Esophagus squamous epithelium (tissue), 4 donors: ENCODE results near the gene CASTOR1.

Experiments used
- POLR2A ChIP-seq, 4 donors: fragments of 450-650 bp; IDR thresholded peaks; one replicate each; pipeline ENCODE4 v1.6.1; 2017; ENCODE audit warnings: antibody characterized with exemption in 4 of 4, mild to moderate bottlenecking in 4 of 4, moderate library complexity in 3 of 4
- TF ChIP-seq, protein P1 (sequence below), 6 experiments: fragments of 450-650 bp in 4 of 6; fragments of 200-600 bp in 2 of 6; sonication (generic) in 2 of 6; IDR thresholded peaks; one replicate each; pipeline ENCODE4 v1.5.1; 2016 to 2019; ENCODE audit warnings: antibody characterized with exemption in 6 of 6, mild to moderate bottlenecking in 4 of 6, moderate library complexity in 4 of 6

DNA sequence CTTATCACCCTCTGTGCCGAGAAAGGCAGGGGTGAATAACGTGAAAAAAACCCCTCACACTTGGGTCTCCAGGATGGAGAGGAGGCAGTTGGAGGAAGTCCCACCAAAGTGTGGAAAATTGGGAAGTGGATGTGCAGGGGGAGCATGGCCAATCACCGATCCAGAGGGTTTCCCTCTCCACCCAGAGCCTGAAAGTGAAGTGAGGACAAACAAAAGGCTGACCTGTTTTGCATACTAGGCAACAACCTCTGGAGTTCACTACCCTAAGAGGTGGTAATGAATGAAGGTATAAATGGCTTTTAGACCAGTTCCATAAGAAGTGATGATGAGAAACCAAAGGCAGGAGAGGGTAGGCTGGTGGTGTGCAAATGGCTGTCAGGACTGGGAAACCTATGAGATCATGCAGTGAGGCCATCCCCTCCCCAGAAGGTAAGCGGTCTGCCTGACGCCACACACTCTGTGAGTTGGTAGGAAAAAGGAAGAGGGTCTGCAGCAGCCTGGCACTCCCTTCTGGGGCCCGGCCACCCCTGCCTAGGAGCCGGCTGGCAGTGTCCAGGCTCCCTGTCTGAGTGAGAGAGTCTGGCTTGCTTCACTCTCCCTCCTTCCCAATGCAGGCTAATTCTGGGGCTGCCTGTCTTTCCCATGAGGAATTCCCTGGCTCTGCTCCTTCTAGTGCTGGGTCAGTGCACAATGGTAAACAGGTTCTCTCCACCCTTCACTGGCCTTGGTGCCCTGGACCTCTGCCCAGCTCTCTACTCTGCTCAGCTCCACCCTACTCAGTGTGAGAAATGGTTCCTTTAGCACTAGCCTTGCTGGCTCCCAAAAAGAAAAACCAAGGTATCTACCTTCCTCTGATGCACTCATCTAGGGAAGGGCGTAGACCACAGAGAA lies 21.8 kb upstream of the CASTOR1 start:
- TF ChIP-seq, protein P1, sequence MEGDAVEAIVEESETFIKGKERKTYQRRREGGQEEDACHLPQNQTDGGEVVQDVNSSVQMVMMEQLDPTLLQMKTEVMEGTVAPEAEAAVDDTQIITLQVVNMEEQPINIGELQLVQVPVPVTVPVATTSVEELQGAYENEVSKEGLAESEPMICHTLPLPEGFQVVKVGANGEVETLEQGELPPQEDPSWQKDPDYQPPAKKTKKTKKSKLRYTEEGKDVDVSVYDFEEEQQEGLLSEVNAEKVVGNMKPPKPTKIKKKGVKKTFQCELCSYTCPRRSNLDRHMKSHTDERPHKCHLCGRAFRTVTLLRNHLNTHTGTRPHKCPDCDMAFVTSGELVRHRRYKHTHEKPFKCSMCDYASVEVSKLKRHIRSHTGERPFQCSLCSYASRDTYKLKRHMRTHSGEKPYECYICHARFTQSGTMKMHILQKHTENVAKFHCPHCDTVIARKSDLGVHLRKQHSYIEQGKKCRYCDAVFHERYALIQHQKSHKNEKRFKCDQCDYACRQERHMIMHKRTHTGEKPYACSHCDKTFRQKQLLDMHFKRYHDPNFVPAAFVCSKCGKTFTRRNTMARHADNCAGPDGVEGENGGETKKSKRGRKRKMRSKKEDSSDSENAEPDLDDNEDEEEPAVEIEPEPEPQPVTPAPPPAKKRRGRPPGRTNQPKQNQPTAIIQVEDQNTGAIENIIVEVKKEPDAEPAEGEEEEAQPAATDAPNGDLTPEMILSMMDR (IDR thresholded peaks at IDR 0.05) = no peak
- peak in 1 of 4 donors; percentile 24 for TF ChIP-seq POLR2A (IDR thresholded peaks at IDR 0.05)
